Caco-2 (cell line): ENCODE data around the gene ARSI. TPM values are rescaled to one million over a fixed set of nuclear protein-coding genes. Genes with fewer than 3 reads are reported as not detected.
A peak's percentile ranks its signal among the peaks of the same experiment; 100 is the strongest.

Experiments used
- BruUV-seq: library from RNA; stranded (reverse); fragments of 400-500 nt; replicated peaks from 2 replicates; lab custom pipeline; 2021; lab: Mats Ljungman, UMichigan
- CTCF ChIA-PET: fragments of 300-600 bp; sonication (Branson Sonifier 250); formaldehyde crosslinking; loops from one replicate; lab custom pipeline; 2022; ENCODE audit warnings: antibody characterized with exemption; lab: Charles Lee
- POLR2A ChIA-PET: fragments of 300-600 bp; sonication (Branson Sonifier 250); formaldehyde crosslinking; loops from one replicate; lab custom pipeline; 2022; ENCODE audit warnings: antibody characterized with exemption; lab: Charles Lee
- DNase-seq, 2 experiments: peaks; one replicate each; pipeline versions ENCODE4 v3.0.0 to v3.0.0-alpha.2; 2020 to 2022
- H3K27me3 ChIP-seq: replicated peaks from 2 replicates; pipeline ENCODE4 v1.6.0; 2011; ENCODE audit warnings: low read length; ENCODE audit not compliant: control insufficient read depth, insufficient read depth
- H3K36me3 ChIP-seq: 2 replicates; pipeline ENCODE4 v1.5.1; 2011; ENCODE audit warnings: low read length; ENCODE audit not compliant: control insufficient read depth, insufficient read depth
- H3K4me1 ChIP-seq: fragments of 250-450 bp; sonication (Bioruptor Pico); 2 replicates; pipeline ENCODE4 v1.5.1; 2020; ENCODE audit warnings: mild to moderate bottlenecking
- H3K4me3 ChIP-seq: 2 replicates; pipeline ENCODE4 v1.5.1; 2011; ENCODE audit warnings: low read depth, mild to moderate bottlenecking, control low read depth, low read length
- H3K9me3 ChIP-seq: fragments of 250-450 bp; sonication (Bioruptor Pico); 2 replicates; pipeline ENCODE4 v1.5.1; 2020; ENCODE audit warnings: mild to moderate bottlenecking, moderate library complexity
- H3K27ac Mint-ChIP-seq: one replicate; pipeline ENCODE4 v1.8.0; 2022; ENCODE audit warnings: mixed read lengths; ENCODE audit not compliant: unreplicated experiment
- H3K27me3 Mint-ChIP-seq: one replicate; pipeline ENCODE4 v1.8.0; 2022; ENCODE audit warnings: mixed read lengths; ENCODE audit not compliant: insufficient read depth, unreplicated experiment
- H3K36me3 Mint-ChIP-seq: one replicate; pipeline ENCODE4 v1.8.0; 2022; ENCODE audit warnings: mild to moderate bottlenecking, mixed read lengths; ENCODE audit not compliant: insufficient read depth, unreplicated experiment
- H3K4me1 Mint-ChIP-seq: one replicate; pipeline ENCODE4 v1.8.0; 2022; ENCODE audit warnings: low read depth, mixed read lengths; ENCODE audit not compliant: unreplicated experiment
- H3K4me3 Mint-ChIP-seq: one replicate; pipeline ENCODE4 v1.8.0; 2022; ENCODE audit warnings: mild to moderate bottlenecking, moderate library complexity, mixed read lengths; ENCODE audit not compliant: unreplicated experiment
- H3K9me3 Mint-ChIP-seq: one replicate; pipeline ENCODE4 v1.8.0; 2022; ENCODE audit warnings: mixed read lengths; ENCODE audit not compliant: unreplicated experiment
- CTCF ChIP-seq, 2 experiments: fragments of 200-600 bp in 1 of 2; IDR thresholded peaks; 1 replicate in 1 of 2; 2 replicates in 1 of 2; pipeline versions ENCODE4 v1.5.1 to v1.8.0; 2011 to 2022; ENCODE audit warnings: antibody characterized with exemption in 1 of 2, control low read depth in 1 of 2, inconsistent platforms in 1 of 2, low read depth in 1 of 2, low read length in 1 of 2, mild to moderate bottlenecking in 1 of 2, moderate library complexity in 1 of 2; ENCODE audit not compliant: insufficient read depth in 1 of 2, severe bottlenecking in 1 of 2, unreplicated experiment in 1 of 2
- intact Hi-C: fragments of 100-400 bp; cut with micrococcal nuclease; formaldehyde crosslinking; loops from one replicate; pipeline ENCODE4 v1.10.0; 2022; ENCODE audit not compliant: unreplicated experiment
- total RNA-seq: library from RNA; stranded (reverse); gene quantifications from 2 replicates; pipeline ENCODE4 v1.2.3, GENCODE V29; 2022

Gene ARSI
- total RNA-seq, 1 experiment from 2014 or later: 0.52 TPM

GRCh38 chr5:150274811-150275210, 27.9 kb downstream of the ARSI start:
- CTCF ChIA-PET: interaction anchor here (0.6 kb wide), 1 partner anchor 42 kb away, joined by 3 read pairs; no protein-coding TSS in a partner anchor
- no peak overlapping the region for H3K27ac Mint-ChIP-seq
- peaks cover 3% of the 10 kb centered on the region for H3K27me3 Mint-ChIP-seq

GRCh38 chr5:150272531-150272930, 30.2 kb downstream of the ARSI start:
- Histone ChIP-seq H3K4me3 (no peak overlapping the region), H3K4me1 (no peaks in the 10 kb centered on the region), H3K36me3 (no peaks in the 10 kb centered on the region), H3K9me3 (no peaks in the 10 kb centered on the region), H3K27me3 (no peaks in the 10 kb centered on the region; the same call in 1 of the 2 replicates)
- H3K27ac Mint-ChIP-seq: no peak overlapping the region
- DNase-seq: peak; percentile 57
- peak; percentile 43 to 66 for TF ChIP-seq CTCF (IDR thresholded peaks at IDR 0.05; ENCODE audit: insufficient read depth in 1 of 2, low read depth in 1 of 2, low read length in 1 of 2, severe bottlenecking in 1 of 2, unreplicated experiment in 1 of 2)
- no peak overlapping the region for H3K4me3 Mint-ChIP-seq
- ChIA-PET POLR2A (interaction anchor here (0.7 kb wide), 1 partner anchor 66 kb away, joined by 4 read pairs; no protein-coding TSS in a partner anchor), CTCF (interaction anchor here (0.6 to 1.2 kb wide), 4 partner anchors 14 to 164 kb away, joined by 3 to 5 read pairs (median 4); no protein-coding TSS in a partner anchor)
- intact Hi-C loops: loop anchor here (1.0 kb wide), 1 partner anchor 78 kb away; no protein-coding TSS in a partner anchor
- H3K36me3 Mint-ChIP-seq: no peaks in the 10 kb centered on the region
- H3K4me1 Mint-ChIP-seq: no peaks in the 10 kb centered on the region
- no TSS peak for BruUV-seq
- H3K27me3 Mint-ChIP-seq: peaks cover 3% of the 10 kb centered on the region
- no peaks in the 10 kb centered on the region for H3K9me3 Mint-ChIP-seq

More at GRCh38 chr5:150274811-150275210, 27.9 kb downstream of the ARSI start:
- no peak for DNase-seq
- H3K4me3 Mint-ChIP-seq: no peak overlapping the region
- no peak for TF ChIP-seq CTCF (IDR thresholded peaks at IDR 0.05; ENCODE audit: insufficient read depth in 1 of 2, low read depth in 1 of 2, low read length in 1 of 2, severe bottlenecking in 1 of 2, unreplicated experiment in 1 of 2)
- Histone ChIP-seq H3K27me3 (no peaks in the 10 kb centered on the region; the same call in 1 of the 2 replicates), H3K4me3 (no peak overlapping the region), H3K36me3 (no peaks in the 10 kb centered on the region), H3K4me1 (no peaks in the 10 kb centered on the region), H3K9me3 (no peaks in the 10 kb centered on the region)
- POLR2A ChIA-PET: no interaction called here
- no peaks in the 10 kb centered on the region for H3K36me3 Mint-ChIP-seq
- H3K9me3 Mint-ChIP-seq: no peaks in the 10 kb centered on the region
- H3K4me1 Mint-ChIP-seq: no peaks in the 10 kb centered on the region
- BruUV-seq: no TSS peak
- intact Hi-C loops: no loop called here

- BruUV-seq: no TSS peak
- POLR2A ChIA-PET: no interaction called here
- H3K9me3 Mint-ChIP-seq: no peaks in the 10 kb centered on the region
These were observed 30.8 kb downstream of the ARSI start for GRCh38 chr5:150271923-150272322.

More at GRCh38 chr5:150271923-150272322, 30.8 kb downstream of the ARSI start:
- Mint-ChIP-seq H3K4me3 (no peak overlapping the region), H3K4me1 (no peaks in the 10 kb centered on the region), H3K27ac (no peak overlapping the region), H3K36me3 (no peaks in the 10 kb centered on the region), H3K27me3 (peaks cover 3% of the 10 kb centered on the region)
- intact Hi-C loops: loop anchor here (1.0 kb wide), 1 partner anchor 78 kb away; no protein-coding TSS in a partner anchor
- Histone ChIP-seq H3K4me3 (no peak overlapping the region), H3K36me3 (no peaks in the 10 kb centered on the region), H3K4me1 (no peaks in the 10 kb centered on the region), H3K9me3 (no peaks in the 10 kb centered on the region), H3K27me3 (no peaks in the 10 kb centered on the region; the same call in 1 of the 2 replicates)
- CTCF ChIA-PET: interaction anchor here (0.6 to 1.2 kb wide), 3 partner anchors 15 to 164 kb away, joined by 4 to 5 read pairs (median 5); no protein-coding TSS in a partner anchor
- no peak for TF ChIP-seq CTCF (IDR thresholded peaks at IDR 0.05; ENCODE audit: insufficient read depth in 1 of 2, low read depth in 1 of 2, low read length in 1 of 2, severe bottlenecking in 1 of 2, unreplicated experiment in 1 of 2)
- DNase-seq: no peak
